HG03342 (cell line): ENCODE results near the gene HMGCR.
"Not testable (repeated sequence)": the region's sequence is repeated elsewhere in the genome, so short reads cannot be mapped to it uniquely, and the experiment has no call there.

ENCODE experiments used
- ATAC-seq: cut with Tn5 transposase; IDR thresholded peaks from one replicate; pipeline ENCODE4 v1.9.1; 2021; ENCODE audit warnings: mild to moderate bottlenecking, moderate library complexity; ENCODE audit not compliant: unreplicated experiment

The HMGCR gene

GRCh38 chr5:75336615-75337336, at the start of gene HMGCR:
HMGCR (plus strand) TSS chr5:75337220; CDS start chr5:75342606, 5,386 bp downstream.
- ATAC-seq = peak; percentile 99

GRCh38 chr5:75291844-75292243, 45.2 kb upstream of the HMGCR start:
- ATAC-seq = not testable (repeated sequence)

- ATAC-seq = no peak
Observed at GRCh38 chr5:75300084-75300483, 36.9 kb upstream of the HMGCR start.

GRCh38 chr5:75303419-75303818, 33.6 kb upstream of the HMGCR start:
- ATAC-seq = no peak

- not testable (repeated sequence) for ATAC-seq
Observed at GRCh38 chr5:75304486-75304885, 32.5 kb upstream of the HMGCR start.

GRCh38 chr5:75306746-75307145, 30.3 kb upstream of the HMGCR start:
- no peak for ATAC-seq

GRCh38 chr5:75310212-75310611, 26.8 kb upstream of the HMGCR start:
- no peak for ATAC-seq

- not testable (repeated sequence) for ATAC-seq
Observed at GRCh38 chr5:75319148-75319547, 17.9 kb upstream of the HMGCR start.

- no peak for ATAC-seq
Observed at GRCh38 chr5:75319638-75320037, 17.4 kb upstream of the HMGCR start.

- no peak for ATAC-seq
Observed at GRCh38 chr5:75320371-75320770, 16.6 kb upstream of the HMGCR start.

- ATAC-seq = no peak
Observed at GRCh38 chr5:75322066-75322465, 15.0 kb upstream of the HMGCR start.

GRCh38 chr5:75324791-75325190, 12.2 kb upstream of the HMGCR start:
- no peak for ATAC-seq

GRCh38 chr5:75325242-75325641, 11.8 kb upstream of the HMGCR start:
- ATAC-seq = no peak

GRCh38 chr5:75330404-75330803, 6.6 kb upstream of the HMGCR start:
- ATAC-seq = no peak

GRCh38 chr5:75331095-75332090, 5.6 kb upstream of the HMGCR start:
- ATAC-seq = no peak

- ATAC-seq = not testable (repeated sequence)
Observed at GRCh38 chr5:75333759-75334158, 3.3 kb upstream of the HMGCR start.

GRCh38 chr5:75334413-75334812, 2.6 kb upstream of the HMGCR start:
- ATAC-seq = not testable (repeated sequence)

GRCh38 chr5:75335486-75335885, 1.5 kb upstream of the HMGCR start:
- ATAC-seq = no peak

GRCh38 chr5:75335952-75336614, 937 bp upstream of the HMGCR start:
- no peak for ATAC-seq

GRCh38 chr5:75337366-75338021, 474 bp downstream of the HMGCR start:
- no peak for ATAC-seq

- no peak for ATAC-seq
Observed at GRCh38 chr5:75338408-75338807, 1.4 kb downstream of the HMGCR start.
